ENCODE measurements around the gene NLRC3. TPM values are rescaled to one million over a fixed set of nuclear protein-coding genes. Genes with fewer than 3 reads are reported as not detected.

The NLRC3 gene
- total RNA-seq: 1 to 10 TPM; 2.5 to 3.7 TPM

- DNase-seq (ENCODE audit: low spot score): no peak
- ATAC-seq (ENCODE audit: insufficient number of reproducible peaks, low FRiP score, low read depth): no peak
- Histone ChIP-seq H3K4me3 (peak within 1 kb of the TSS; percentile 18), H3K27me3 (replicated peaks; ENCODE audit: insufficient read depth) (no peaks in the 10 kb centered on the region), H3K36me3 (no peaks in the 10 kb centered on the region), H3K4me1 (ENCODE audit: control insufficient read depth in 1 of 2, low read depth in 2 of 2) (no peaks in the 10 kb centered on the region), H3K27ac (no peak within 1 kb of the TSS), H3K9me3 (no peaks in the 10 kb centered on the region)
- no peak for TF ChIP-seq CTCF (IDR thresholded peaks at IDR 0.05)
Measured at GRCh38 chr16:3577302-3577752, at the start of gene NLRC3. NLRC3 (minus strand) TSS chr16:3577403; CDS start chr16:3565036, 12,367 bp downstream.

DNA sequence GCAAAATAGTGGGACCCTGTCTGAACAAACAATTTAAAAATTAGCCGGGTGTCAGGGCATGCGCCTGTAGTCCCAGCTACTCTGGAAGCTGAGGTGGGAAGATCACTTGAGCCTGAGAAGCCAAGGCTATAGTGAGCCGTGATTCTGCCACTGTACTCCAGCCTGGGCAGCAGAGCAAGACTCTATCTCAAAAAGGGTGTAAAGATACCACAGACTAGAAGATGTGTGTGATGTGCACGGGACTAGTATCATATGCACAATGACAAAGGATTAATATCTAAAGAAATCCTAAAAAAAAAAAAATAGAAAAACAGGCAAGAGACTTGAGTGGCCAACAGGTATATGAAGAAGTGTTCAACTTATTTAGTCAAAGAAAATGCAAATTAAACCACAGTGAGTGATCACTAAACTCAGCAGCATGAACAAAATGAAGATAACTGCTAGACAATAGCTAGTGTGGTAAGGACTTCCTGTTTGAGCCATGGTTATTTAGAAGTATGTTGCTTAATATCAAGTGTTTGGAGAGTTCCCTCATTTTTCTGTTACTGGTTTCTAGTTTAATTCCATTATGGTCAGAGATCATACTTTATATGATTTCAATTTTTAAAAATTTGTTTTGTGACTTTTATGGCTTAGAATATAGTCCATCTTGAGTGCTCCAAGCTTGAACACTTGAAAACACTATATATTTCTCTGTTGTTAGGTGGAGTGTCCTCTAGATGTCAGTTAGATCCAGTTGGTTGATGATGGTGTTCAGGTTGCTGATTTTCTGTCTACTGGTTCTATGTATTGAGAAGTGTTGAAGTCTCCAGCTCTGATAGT, 48.9 kb upstream of the NLRC3 start:
- no peak for ATAC-seq (ENCODE audit: insufficient number of reproducible peaks, low FRiP score, low read depth)
- Histone ChIP-seq H3K4me1 (ENCODE audit: control insufficient read depth in 1 of 2, low read depth in 2 of 2) (no peaks in the 10 kb centered on the region), H3K27ac (no peak overlapping the region), H3K4me3 (no peak overlapping the region), H3K9me3 (no peaks in the 10 kb centered on the region), H3K27me3 (replicated peaks; ENCODE audit: insufficient read depth) (no peaks in the 10 kb centered on the region), H3K36me3 (no peaks in the 10 kb centered on the region)
- DNase-seq (ENCODE audit: low spot score): no peak
- TF ChIP-seq CTCF (IDR thresholded peaks at IDR 0.05): no peak

DNA sequence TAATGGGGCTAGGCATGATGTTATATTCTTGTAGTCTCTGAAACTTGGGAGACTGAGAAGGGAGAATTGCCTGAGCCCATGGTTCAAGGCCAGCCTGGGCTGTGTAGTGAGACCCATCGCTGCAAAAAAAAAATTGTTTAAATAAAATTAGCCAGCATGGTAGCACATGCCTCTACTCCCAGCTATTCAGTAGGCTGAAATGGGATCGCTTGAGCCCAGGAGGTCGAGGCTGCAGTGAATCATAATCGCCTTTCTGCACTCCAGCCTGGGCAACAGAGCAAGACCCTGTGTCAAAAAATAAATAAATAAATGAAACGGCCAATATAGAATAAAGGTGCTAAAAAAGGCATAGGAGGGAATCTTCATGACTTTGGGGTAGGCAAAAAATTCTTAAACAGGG, 48.1 kb upstream of the NLRC3 start:
- Histone ChIP-seq H3K9me3 (no peaks in the 10 kb centered on the region), H3K4me1 (ENCODE audit: control insufficient read depth in 1 of 2, low read depth in 2 of 2) (no peaks in the 10 kb centered on the region), H3K27ac (no peak overlapping the region), H3K36me3 (no peaks in the 10 kb centered on the region), H3K27me3 (replicated peaks; ENCODE audit: insufficient read depth) (no peaks in the 10 kb centered on the region), H3K4me3 (no peak overlapping the region)
- no peak for ATAC-seq (ENCODE audit: insufficient number of reproducible peaks, low FRiP score, low read depth)
- TF ChIP-seq CTCF (IDR thresholded peaks at IDR 0.05): no peak
- DNase-seq (ENCODE audit: low spot score): no peak

DNA sequence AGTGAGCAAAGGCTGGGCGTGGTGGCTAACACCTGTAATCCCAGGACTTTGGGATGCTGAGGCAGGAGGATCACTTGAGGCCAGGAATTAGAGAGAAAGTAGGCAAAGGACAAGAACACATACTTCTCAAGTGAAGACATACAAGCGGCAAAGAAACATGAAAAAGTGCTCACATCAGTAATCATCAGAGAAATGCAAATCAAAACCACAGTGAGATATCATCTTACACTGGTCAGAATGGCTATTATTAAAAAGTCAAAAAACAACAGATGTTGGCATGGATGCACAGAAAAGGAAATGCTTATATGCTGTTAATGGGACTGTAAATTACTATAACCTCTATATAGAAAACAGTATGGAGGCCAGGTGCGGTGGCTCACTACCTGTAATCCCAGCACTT, 46.4 kb upstream of the NLRC3 start:
- no peak for TF ChIP-seq CTCF (IDR thresholded peaks at IDR 0.05)
- DNase-seq (ENCODE audit: low spot score) (no peak), ATAC-seq (ENCODE audit: insufficient number of reproducible peaks, low FRiP score, low read depth) (no peak)
- no peaks in the 10 kb centered on the region for H3K4me1 ChIP-seq (ENCODE audit: control insufficient read depth in 1 of 2, low read depth in 2 of 2)
- no peak overlapping the region for H3K4me3 ChIP-seq
- no peaks in the 10 kb centered on the region for H3K27me3 ChIP-seq (replicated peaks; ENCODE audit: insufficient read depth)
- no peak overlapping the region for H3K27ac ChIP-seq
- H3K36me3 ChIP-seq: no peaks in the 10 kb centered on the region
- no peaks in the 10 kb centered on the region for H3K9me3 ChIP-seq

GRCh38 chr16:3618769-3619141, 41.6 kb upstream of the NLRC3 start:
- no peak for ATAC-seq (ENCODE audit: insufficient number of reproducible peaks, low FRiP score, low read depth)

More at GRCh38 chr16:3618769-3619141, 41.6 kb upstream of the NLRC3 start:
- H3K36me3 ChIP-seq: no peaks in the 10 kb centered on the region
- H3K27me3 ChIP-seq (replicated peaks; ENCODE audit: insufficient read depth): no peaks in the 10 kb centered on the region
- DNase-seq (ENCODE audit: low spot score): no peak
- no peak overlapping the region for H3K27ac ChIP-seq
- TF ChIP-seq CTCF (IDR thresholded peaks at IDR 0.05): no peak
- no peaks in the 10 kb centered on the region for H3K4me1 ChIP-seq (ENCODE audit: control insufficient read depth in 1 of 2, low read depth in 2 of 2)
- no peaks in the 10 kb centered on the region for H3K9me3 ChIP-seq
- H3K4me3 ChIP-seq: no peak overlapping the region
